ENCODE measurements around the gene ETV2.
"Not testable (repeated sequence)": the region's sequence is repeated elsewhere in the genome, so short reads cannot be mapped to it uniquely, and the experiment has no call there.

Gene ETV2

DNA sequence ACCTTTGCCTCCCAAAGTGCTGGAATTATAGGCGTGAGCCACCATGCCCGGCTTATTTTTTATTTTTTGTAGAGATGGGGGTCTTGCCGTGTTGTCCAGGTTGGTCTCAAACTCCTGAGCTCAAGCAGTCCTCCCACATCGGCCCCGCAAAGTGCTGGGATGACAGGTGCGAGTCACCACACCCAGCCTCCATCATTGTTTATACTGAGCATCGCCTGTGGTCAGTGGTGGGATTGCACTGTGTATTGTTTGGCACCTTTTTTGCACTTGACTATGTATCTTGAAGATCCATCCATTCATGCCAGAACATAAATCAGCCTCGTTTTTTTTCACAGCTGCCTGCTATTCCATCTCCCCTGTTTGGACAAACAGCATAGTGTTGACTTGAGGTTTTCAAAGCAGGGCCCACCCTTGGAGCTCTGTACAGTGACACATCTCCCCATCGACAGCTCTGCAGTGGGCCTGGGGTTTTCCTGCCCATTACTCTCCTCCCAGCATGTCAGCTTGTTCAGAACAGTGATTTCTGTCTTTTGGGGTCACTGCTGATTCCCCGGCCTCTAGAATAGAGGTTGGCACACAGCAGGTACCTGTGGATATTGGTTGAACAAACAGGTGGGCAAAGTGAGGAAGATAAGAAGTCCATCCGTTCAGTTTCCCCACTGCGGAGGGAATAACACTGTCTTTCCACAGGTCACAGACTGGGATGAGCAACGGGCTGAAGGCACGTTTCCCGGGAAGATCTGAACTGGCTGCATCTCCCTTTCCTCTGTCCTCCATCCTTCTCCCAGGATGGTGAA, 16.6 kb downstream of the ETV2 start:
- no peak for DNase-seq (ENCODE audit: low spot score)

DNA sequence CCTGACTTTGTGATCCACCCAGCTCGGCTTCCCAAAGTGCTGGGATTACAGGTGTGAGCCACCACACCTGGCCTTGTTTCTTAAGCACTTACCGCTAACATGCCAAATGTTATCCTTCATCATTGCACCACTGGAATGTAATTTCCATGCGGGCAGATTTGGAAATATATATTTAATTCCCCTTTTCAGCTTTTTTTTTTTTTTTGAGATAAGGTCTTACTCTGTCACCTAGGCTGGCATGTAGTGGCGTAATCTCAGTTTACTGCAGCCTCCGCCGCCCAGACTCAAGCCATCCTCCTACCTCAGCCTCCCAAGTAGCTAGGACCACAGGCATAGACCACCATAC, 20.4 kb downstream of the ETV2 start:
- no peak for DNase-seq (ENCODE audit: low spot score)

DNA sequence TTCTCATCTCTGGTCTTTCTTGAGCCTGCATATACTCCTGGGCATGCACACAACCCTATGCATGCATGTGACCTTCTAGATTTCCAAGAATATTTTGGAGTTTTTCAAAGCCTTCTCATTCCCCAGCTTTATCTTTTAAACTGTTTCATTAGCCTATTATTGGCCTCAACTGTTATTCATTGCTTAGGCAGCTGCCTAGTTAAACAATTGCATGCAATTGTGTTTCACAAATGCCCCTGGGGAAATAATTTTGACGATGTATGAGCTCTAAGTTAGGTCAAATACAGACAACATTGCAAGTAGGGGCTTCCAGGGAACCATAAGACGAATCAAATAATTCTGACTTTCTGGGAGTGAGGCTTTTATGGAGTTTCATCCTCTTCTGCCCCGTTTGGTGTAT, 22.4 kb downstream of the ETV2 start:
- DNase-seq (ENCODE audit: low spot score) = no peak

DNA sequence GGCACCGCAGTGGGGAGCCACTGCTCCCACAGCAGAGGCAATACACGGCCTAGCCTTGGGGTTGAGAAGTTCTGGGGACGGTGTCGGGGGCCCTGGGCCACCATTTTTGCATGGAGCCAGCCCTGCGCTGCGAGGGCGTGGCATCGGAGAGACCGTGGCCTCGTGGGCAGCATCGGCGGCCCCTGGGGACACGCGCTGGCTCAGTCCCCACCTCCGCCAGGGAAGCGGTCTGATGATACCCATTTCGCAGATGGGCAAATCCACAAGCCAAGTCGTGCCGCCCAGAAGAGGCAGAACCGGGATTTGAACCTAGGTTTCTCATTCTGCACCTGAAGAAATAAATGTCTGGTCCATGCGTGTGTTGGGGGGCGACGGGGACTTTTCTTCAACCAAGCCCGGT, 23.6 kb downstream of the ETV2 start:
- no peak for DNase-seq (ENCODE audit: low spot score)

DNA sequence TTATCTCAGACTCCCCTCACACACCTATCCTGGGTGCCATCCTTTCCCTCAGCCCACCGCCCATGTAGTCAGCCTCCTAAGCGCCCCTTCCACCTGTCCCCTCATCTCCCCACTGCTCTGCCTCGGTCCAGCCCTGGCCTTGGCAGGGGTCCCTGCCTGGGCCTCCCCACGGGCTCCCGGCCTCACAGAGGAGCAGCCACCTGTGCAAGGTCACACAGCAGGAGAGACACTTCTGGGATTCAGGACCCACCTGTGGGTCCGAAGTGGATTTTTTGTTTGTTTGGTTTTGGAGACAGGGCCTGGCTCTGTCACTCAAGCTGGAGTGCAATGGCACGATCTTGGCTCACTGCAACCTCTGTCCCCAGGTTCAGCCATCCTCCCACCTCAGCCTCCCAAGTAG, 24.1 kb downstream of the ETV2 start:
- DNase-seq (ENCODE audit: low spot score) = no peak

DNA sequence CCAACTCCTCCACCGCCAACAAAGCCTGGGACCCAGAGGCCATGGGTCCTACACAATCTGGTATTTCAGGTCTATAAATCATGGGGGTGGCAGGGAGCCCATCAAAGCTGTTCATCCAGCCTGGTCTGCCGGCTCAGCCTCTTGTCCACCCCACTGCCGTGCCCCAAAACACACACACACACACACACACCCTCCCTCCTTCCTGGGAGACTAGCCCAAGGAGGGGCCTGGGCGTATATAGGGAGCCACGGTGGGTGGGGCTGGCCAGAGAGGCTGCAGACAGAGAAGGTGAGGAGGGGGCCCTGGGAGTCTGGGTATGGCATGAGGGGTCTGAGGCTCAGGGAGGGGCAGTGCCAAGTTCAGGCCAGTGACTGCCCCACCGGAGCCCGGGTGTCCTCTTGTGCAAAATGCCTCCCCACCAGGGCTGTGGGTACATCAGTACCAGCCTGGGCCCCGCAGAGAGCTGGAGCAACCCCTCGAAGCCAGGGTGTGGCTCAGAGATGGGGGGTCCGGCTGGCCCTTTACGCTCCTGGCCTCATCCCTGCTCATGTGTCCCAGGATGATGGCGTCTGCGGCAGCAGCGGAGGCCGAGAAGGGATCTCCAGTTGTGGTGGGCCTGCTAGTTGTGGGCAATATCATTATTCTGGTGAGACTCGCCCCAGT, 24.8 kb downstream of the ETV2 start, which contains the start of gene UPK1A:
Gene UPK1A (plus strand): TSS at position 267 of the 663 bp plus-strand sequence. CDS start 296 bp downstream, at position 563.
- no peak for DNase-seq (ENCODE audit: low spot score)

DNA sequence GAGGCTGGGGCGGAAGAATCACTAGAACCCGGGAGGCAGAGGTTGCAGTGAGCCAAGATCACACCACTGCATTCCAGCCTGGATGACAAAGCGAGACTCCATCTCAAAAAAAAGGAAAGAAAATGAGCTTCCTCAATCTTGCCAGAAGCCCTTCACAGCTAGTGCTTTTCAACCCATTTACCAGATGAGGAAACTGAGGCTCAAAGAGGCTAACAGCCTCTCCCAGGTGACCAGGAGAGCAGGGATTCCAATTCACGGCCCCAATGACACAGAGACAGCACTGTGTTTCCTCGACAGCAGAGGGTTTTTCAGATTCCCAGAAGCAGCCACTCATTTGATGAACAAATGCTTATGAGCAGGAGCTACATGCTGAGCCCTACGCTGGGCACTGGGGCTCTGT, 28.0 kb downstream of the ETV2 start:
- no peak for DNase-seq (ENCODE audit: low spot score)

DNA sequence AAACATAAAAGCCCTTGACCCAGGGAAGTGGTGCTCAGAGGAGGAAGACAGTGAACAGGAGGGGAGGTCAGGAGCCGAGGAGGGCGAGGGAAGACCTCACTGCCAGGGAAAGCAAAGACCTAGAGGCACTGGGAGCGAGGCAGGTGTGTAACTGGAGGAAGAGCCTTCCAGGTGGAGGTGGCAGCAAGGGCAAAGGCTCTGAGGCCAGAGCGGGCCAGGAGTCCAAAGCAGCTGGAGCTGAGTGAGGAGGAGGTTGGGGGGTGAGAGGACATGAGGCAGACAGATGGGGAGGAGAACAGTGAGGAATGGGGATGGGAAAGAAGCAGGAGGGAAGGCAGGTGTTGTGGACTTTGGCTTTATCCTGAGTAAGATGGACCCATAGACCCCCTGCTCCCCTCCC, 28.4 kb downstream of the ETV2 start:
- DNase-seq (ENCODE audit: low spot score) = no peak

DNA sequence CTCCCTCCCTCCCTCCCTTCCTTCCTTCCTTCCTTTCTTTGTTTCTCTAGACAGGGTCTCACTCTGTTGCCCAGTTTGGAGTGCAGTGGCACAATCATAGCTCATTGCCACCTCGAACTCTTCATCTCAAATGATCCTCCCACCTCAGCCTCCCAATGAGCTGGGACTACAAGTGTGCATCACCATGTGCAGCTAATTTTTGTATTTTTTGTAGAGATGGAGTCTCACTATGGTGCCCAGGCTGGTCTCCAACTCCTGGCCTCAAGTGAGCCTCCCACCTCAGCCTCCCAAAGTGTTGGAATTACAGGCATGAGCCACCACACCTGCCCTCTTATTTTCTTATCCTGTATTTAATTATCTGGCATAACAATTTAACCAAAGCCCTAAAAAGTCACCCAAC, 29.1 kb downstream of the ETV2 start:
- no peak for DNase-seq (ENCODE audit: low spot score)

DNA sequence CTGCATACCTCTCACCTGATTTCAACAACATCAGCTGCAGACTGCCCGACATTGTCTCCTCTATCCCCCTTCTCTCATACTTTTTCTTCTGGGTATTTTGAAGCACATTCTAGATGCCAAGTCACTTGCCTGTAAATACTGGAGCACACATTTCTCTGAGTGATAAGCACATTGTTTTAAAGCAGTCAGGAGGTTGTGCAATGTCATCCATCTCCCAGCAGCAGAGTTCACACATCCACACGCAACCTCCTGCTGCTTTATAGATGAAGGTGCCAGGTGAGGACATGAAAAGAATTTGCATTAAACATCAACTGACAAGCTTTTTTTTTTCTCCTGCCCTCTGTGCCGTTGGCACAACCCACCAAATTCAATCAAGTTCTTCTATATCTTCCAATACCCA, 30.3 kb downstream of the ETV2 start:
- peak; percentile 93 for DNase-seq (ENCODE audit: low spot score)

DNA sequence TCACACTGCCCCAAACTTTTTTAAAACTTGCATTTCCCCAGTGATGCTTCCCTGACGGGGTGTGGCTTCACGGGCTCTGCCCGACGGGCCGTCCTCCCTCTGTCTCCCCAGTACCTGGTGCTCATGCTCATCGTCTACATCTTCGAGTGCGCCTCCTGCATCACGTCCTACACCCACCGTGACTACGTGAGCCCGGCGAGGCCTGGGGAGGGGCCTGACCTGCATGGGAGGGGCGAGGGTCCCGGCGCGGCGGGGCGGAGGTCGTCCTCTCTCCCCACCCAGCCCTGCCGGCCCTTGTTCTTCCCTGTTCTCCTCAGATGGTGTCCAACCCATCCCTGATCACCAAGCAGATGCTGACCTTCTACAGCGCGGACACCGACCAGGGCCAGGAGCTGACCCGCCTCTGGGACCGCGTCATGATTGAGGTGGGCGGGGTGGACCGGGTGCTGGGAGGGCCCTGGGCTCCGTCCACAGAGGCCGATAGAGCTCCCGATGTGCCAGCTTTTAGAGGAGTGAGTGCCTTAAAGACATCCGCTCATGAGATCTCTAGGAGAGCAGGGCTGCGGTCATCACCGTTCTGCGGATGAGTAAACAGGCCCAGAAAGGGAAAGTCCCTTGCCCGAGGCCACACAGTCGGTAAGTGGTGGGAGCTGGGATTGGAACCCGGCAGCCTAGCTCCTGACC, 31.7 kb downstream of the ETV2 start:
- peak; percentile 93 for DNase-seq (ENCODE audit: low spot score)

DNA sequence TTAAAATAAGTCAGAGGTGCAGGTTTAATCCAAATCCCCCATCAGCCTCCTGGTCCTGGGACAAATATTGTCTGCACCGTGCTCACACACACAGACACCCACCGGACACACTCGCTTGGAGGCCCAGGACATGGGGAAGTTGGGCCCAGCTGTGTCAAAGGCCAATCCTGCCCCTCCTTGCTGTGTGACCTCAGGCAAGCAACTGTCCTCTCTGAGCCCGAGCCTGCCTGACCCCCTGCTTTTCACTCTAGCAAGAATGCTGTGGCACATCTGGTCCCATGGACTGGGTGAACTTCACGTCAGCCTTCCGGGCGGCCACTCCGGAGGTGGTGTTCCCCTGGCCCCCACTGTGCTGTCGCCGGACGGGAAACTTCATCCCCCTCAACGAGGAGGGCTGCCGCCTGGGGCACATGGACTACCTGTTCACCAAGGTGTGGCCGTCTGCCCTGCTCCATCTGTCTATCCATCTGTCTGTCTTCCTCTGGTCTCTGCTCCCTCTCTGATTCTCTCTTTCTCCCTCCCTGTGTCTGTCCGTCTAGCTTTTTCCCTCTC, 34.1 kb downstream of the ETV2 start:
- no peak for DNase-seq (ENCODE audit: low spot score)

DNA sequence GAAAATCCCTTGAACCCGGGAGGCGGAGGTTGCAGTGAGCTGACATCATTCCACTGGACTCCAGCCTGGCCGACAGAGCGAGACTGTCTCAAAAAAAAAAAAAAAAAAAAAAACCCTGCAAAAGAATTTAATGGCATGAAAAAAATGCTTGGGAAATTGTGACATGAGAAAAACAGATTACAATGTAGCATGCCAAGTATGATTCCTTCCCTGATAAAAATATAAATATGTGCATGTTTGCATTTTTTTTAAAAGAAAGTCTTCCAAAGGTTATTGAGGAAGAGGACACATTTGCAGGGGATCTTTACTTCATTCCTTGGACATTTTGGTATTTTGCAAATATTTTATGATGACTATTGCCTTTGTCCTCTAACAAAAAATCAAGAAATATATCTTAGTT, 48.3 kb downstream of the ETV2 start:
- DNase-seq (ENCODE audit: low spot score) = no peak

DNA sequence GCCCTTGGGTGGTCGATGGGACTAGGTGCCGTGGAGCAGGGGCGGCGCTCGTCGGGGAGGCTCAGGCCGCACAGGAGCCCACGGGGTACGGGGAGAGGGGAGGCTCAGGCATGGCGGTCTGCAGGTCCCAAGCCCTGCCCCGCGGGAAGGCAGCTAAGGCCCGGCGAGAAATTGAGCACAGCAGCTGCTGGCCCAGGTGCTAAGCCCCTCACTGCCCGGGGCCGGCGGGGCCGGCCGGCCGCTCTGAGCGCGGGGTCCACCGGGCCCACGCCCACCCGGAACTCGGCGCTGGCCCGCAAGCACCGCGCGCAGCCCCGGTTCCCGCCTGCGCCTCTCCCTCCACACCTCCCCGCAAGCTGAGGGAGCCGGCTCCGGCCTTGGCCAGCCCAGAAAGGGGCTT, 49.6 kb downstream of the ETV2 start:
- not testable (repeated sequence) for DNase-seq (ENCODE audit: low spot score)

DNA sequence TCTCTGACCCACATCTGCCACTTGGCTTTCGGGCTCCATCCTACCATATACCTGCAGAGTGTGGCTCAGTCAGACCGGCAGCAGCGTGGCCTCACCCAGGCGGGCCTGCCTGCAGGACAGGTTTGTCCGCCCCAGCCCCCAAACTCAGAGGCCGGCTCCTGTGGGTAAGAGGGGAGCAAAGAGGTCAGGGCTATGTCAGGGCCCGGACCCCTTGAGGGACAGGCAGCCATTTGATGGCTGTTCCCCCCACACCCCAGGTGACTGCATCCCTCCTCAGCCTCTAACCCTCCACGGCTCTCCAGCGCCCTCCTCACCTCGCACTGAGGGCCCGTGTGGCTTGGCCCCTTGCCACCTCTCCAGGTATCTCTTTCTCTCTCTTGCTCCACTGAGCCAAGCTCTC, 50.5 kb downstream of the ETV2 start:
- no peak for DNase-seq (ENCODE audit: low spot score)

DNA sequence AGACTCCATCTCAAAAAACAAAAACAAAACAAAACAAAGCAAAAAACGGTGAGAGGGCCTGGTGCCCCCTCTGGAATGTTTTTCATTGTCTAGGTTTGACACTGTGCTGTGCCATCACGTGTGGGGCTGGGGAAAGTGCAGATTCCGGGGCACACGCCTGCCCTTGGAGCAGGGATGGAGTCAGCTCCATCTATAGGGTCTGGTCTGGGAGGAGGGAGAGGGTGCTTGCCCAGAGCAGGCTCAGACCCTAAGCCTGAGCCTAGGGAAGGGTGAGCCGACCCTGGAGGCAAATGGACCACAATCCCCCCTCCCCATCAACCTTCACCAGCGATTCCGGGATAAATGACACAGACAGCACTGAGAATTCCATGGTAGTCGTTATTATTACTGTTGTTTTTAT, 51.9 kb downstream of the ETV2 start:
- DNase-seq (ENCODE audit: low spot score) = no peak

DNA sequence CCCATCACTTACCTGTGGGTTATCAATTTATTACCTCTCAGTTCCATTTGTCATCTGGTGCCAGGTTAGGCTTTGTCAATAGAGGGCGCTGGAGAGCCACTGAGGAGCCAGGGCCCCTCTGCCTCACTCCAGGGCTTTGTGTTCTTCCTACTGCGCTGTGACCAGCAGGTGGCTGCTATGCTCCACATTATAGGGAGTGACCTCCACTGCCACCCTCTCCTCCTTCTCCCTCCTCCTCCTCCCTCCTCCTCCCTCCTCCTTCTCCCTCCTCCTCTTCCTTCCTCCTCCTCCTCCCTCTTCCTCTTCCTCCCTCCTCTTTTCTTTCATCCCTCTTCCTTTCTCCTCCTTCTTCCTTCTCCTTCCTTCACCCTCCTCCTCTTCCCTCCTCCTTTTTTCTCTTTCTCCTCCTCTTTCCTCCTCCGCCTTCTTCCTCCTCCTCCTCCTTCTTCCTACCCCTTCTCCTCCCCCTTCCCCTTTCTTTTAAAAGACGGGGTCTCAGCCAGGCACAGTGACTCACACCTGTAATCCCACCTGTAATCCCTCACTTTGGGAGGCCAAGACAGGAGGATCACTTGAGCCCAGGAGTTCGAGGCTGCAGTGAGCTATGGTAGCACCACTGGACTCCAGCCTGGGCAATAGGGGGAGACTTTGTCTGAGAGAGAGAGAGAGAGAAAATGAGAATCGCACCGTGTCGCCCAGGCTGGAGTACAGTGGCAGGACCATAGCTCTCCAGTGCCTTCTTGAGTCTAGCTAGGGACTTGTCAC, 52.5 kb downstream of the ETV2 start:
- DNase-seq (ENCODE audit: low spot score) = peak; percentile 91

All from HuH-7 (cell line).